ENCODE measurements around the gene MYL10.

DNA sequence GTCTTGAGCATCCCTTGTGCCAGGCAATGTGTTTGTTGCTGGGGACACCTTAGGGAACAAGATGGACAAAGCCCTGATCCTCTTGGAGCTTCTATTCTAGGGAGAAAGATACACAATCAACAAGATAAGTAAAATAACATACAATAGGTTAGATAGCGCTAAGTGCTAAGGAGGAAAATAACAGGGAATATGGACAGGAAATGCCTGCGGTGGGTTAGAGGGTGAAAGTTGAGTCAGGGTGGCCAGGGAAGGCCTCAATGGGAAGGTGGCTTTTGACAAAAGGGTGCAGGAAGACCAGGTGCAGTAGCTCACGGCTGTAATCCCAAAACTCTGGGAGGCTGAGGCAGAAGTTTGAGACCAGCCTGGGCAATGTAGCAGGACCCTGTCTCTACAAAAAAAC is 38.3 kb upstream of the MYL10 start:
- TF ChIP-seq MXI1 (conservative IDR thresholded peaks at IDR 0.05; ENCODE audit: poor library complexity, severe bottlenecking) (no peak), POLR2AphosphoS5 (IDR thresholded peaks at IDR 0.05) (no peak)
- TF ChIP-seq, protein P1, sequence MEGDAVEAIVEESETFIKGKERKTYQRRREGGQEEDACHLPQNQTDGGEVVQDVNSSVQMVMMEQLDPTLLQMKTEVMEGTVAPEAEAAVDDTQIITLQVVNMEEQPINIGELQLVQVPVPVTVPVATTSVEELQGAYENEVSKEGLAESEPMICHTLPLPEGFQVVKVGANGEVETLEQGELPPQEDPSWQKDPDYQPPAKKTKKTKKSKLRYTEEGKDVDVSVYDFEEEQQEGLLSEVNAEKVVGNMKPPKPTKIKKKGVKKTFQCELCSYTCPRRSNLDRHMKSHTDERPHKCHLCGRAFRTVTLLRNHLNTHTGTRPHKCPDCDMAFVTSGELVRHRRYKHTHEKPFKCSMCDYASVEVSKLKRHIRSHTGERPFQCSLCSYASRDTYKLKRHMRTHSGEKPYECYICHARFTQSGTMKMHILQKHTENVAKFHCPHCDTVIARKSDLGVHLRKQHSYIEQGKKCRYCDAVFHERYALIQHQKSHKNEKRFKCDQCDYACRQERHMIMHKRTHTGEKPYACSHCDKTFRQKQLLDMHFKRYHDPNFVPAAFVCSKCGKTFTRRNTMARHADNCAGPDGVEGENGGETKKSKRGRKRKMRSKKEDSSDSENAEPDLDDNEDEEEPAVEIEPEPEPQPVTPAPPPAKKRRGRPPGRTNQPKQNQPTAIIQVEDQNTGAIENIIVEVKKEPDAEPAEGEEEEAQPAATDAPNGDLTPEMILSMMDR (IDR thresholded peaks at IDR 0.05; ENCODE audit: poor library complexity, severe bottlenecking): no peak

Measured in neural cell (in vitro differentiated cells).